Measurements from ENCODE around the gene ARHGAP24.

DNA sequence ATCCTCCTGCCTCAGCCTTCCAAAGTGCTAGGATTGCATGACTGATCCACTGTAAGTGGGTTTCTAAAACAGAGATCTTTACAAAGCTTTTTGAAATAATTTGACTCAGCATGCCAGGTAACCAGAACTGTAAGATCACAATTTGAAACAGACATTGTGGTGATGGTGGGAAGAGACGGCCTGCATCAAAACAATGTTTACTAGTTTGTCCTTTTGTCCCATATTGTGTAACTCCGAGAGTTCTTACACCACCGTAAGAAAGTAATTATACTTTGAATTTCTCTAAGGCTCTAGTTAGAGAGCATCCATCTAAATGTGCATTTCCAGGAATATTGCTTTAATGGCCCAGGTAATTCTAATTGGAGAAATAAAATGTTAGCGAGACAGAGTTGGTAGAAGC, 594 bp upstream of the ARHGAP24 start:
- no peak for TF ChIP-seq SALL1 (CRISPR knock-in tag; IDR thresholded peaks at IDR 0.05)
- TF ChIP-seq RBFOX2 (IDR thresholded peaks at IDR 0.05; ENCODE audit: low read depth, low read length) = no peak
- TF ChIP-seq GTF2F1 (IDR thresholded peaks at IDR 0.05; ENCODE audit: low read length) = no peak
- TF ChIP-seq ZFY (CRISPR knock-in tag; IDR thresholded peaks at IDR 0.05) = no peak
- no peak for TF ChIP-seq HMG20B (CRISPR knock-in tag; conservative IDR thresholded peaks at IDR 0.05)
- TF ChIP-seq, protein P1, sequence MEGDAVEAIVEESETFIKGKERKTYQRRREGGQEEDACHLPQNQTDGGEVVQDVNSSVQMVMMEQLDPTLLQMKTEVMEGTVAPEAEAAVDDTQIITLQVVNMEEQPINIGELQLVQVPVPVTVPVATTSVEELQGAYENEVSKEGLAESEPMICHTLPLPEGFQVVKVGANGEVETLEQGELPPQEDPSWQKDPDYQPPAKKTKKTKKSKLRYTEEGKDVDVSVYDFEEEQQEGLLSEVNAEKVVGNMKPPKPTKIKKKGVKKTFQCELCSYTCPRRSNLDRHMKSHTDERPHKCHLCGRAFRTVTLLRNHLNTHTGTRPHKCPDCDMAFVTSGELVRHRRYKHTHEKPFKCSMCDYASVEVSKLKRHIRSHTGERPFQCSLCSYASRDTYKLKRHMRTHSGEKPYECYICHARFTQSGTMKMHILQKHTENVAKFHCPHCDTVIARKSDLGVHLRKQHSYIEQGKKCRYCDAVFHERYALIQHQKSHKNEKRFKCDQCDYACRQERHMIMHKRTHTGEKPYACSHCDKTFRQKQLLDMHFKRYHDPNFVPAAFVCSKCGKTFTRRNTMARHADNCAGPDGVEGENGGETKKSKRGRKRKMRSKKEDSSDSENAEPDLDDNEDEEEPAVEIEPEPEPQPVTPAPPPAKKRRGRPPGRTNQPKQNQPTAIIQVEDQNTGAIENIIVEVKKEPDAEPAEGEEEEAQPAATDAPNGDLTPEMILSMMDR (CRISPR knock-in tag; IDR thresholded peaks at IDR 0.05) = no peak
- no peak for TF ChIP-seq EZH2 (conservative IDR thresholded peaks at IDR 0.05; ENCODE audit: low read depth, low read length)

Data from HepG2 (cell line).